Loucy (cell line): ENCODE results near the gene MILR1.
A peak's percentile ranks its signal among the peaks of the same experiment; 100 is the strongest.
"Not testable (repeated sequence)": the region's sequence is repeated elsewhere in the genome, so short reads cannot be mapped to it uniquely, and the experiment has no call there.

Source experiments
- H2AFZ ChIP-seq: fragments of 200-600 bp; sonication (generic); 2 replicates; pipeline ENCODE4 v1.6.0; 2016; ENCODE audit warnings: antibody characterized with exemption, mild to moderate bottlenecking, low read length, moderate library complexity
- H3F3A ChIP-seq: fragments of 200-600 bp; 2 replicates; pipeline ENCODE4 v1.6.0; 2016; ENCODE audit warnings: antibody characterized with exemption, low read depth, mild to moderate bottlenecking
- H3K27me3 ChIP-seq: fragments of 200-600 bp; sonication (generic); 2 replicates; pipeline ENCODE4 v1.6.1; 2014; ENCODE audit warnings: low read length, mild to moderate bottlenecking; ENCODE audit not compliant: insufficient read depth, poor library complexity, severe bottlenecking
- H3K36me3 ChIP-seq: fragments of 200-600 bp; sonication (generic); 2 replicates; pipeline ENCODE4 v1.6.1; 2016; ENCODE audit warnings: low read length; ENCODE audit not compliant: insufficient read depth
- H3K4me1 ChIP-seq: fragments of 200-600 bp; sonication (generic); 2 replicates; pipeline ENCODE4 v1.5.1; 2014; ENCODE audit warnings: low read length, mild to moderate bottlenecking; ENCODE audit not compliant: insufficient read depth, poor library complexity, severe bottlenecking
- H3K4me2 ChIP-seq: fragments of 200-600 bp; sonication (generic); 2 replicates; pipeline ENCODE4 v1.6.0; 2014; ENCODE audit warnings: antibody characterized with exemption, low read length, low read depth, mild to moderate bottlenecking; ENCODE audit not compliant: poor library complexity, severe bottlenecking
- H3K4me3 ChIP-seq: fragments of 200-600 bp; sonication (generic); 2 replicates; pipeline ENCODE4 v1.5.1; 2014; ENCODE audit warnings: low read length, mild to moderate bottlenecking, mixed read lengths; ENCODE audit not compliant: poor library complexity, severe bottlenecking
- H3K79me2 ChIP-seq: fragments of 200-600 bp; sonication (generic); 2 replicates; pipeline ENCODE4 v1.6.1; 2014; ENCODE audit warnings: low read length; ENCODE audit not compliant: insufficient read depth
- H3K9ac ChIP-seq: fragments of 200-600 bp; sonication (generic); 2 replicates; pipeline ENCODE4 v1.6.0; 2014; ENCODE audit warnings: mild to moderate bottlenecking, low read depth, low read length, moderate library complexity; ENCODE audit not compliant: poor library complexity, severe bottlenecking
- H3K9me2 ChIP-seq: fragments of 200-600 bp; sonication (generic); replicated peaks from 2 replicates; pipeline ENCODE4 v1.6.1; 2016; ENCODE audit warnings: low read depth, low read length, mixed read lengths
- H3K9me3 ChIP-seq: fragments of 200-600 bp; sonication (generic); 2 replicates; pipeline ENCODE4 v1.6.1; 2014; ENCODE audit warnings: mild to moderate bottlenecking, antibody characterized with exemption, low read length, low read depth; ENCODE audit not compliant: insufficient read depth
- H4K20me1 ChIP-seq: fragments of 200-600 bp; sonication (generic); 2 replicates; pipeline ENCODE4 v1.6.0; 2014; ENCODE audit warnings: antibody characterized with exemption, low read length, mild to moderate bottlenecking; ENCODE audit not compliant: insufficient read depth, poor library complexity, severe bottlenecking
- EZH2phosphoT487 ChIP-seq: fragments of 200-600 bp; IDR thresholded peaks from 2 replicates; pipeline ENCODE4 v1.6.1; 2018; ENCODE audit warnings: antibody characterized with exemption, mild to moderate bottlenecking, moderate library complexity, borderline replicate concordance
- TF ChIP-seq, protein P1 (sequence below): fragments of 200-600 bp; sonication (generic); conservative IDR thresholded peaks from 2 replicates; pipeline ENCODE4 v1.5.1; 2014; ENCODE audit warnings: mild to moderate bottlenecking, antibody characterized with exemption, low read length

The MILR1 gene

DNA sequence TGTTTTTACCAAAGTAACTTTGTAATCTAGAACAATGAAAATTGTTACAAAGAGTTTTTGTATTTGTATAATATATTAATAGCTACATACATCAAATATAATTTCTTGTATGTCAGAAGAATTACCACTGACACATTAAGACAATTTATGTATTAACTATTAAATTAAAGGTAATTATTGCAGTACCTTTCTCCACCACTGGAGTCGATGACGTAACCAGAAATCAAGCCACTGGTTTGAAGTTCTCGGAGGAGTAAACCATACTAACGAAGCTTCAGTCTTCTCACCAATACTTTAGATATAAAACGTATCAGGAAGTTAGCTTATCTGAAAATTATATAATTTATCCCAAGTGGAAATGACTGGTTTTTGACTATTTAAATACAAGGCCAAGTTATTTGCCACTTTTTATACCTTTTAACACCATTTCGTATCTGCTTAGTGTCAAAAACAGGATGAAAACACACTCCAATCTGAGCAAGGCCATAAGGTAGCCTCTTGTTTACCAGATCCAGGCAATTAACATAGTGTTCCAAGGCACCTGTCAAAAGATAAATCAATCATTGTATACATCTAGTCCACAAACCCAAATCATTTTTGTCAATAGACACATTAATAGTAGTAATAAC, 43.7 kb downstream of the MILR1 start:
- Histone ChIP-seq H3K9me3 (no peaks in the 10 kb centered on the region), H3K79me2 (peaks cover 41% of the 10 kb centered on the region), H3K36me3 (peaks cover 14% of the 10 kb centered on the region; the same call in 1 of the 2 replicates), H3K4me1 (peaks cover 25% of the 10 kb centered on the region), H3K4me3 (peak overlapping the region; percentile 32), H4K20me1 (peaks cover 20% of the 10 kb centered on the region), H3K9ac (no peak overlapping the region), H3K27me3 (no peaks in the 10 kb centered on the region), H2AFZ (no peak overlapping the region), H3F3A (peaks cover 6% of the 10 kb centered on the region), H3K4me2 (peak overlapping the region; percentile 47), H3K9me2 (no peaks in the 10 kb centered on the region)
- TF ChIP-seq EZH2phosphoT487, result no peak
- TF ChIP-seq, protein P1, sequence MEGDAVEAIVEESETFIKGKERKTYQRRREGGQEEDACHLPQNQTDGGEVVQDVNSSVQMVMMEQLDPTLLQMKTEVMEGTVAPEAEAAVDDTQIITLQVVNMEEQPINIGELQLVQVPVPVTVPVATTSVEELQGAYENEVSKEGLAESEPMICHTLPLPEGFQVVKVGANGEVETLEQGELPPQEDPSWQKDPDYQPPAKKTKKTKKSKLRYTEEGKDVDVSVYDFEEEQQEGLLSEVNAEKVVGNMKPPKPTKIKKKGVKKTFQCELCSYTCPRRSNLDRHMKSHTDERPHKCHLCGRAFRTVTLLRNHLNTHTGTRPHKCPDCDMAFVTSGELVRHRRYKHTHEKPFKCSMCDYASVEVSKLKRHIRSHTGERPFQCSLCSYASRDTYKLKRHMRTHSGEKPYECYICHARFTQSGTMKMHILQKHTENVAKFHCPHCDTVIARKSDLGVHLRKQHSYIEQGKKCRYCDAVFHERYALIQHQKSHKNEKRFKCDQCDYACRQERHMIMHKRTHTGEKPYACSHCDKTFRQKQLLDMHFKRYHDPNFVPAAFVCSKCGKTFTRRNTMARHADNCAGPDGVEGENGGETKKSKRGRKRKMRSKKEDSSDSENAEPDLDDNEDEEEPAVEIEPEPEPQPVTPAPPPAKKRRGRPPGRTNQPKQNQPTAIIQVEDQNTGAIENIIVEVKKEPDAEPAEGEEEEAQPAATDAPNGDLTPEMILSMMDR, result peak; percentile 54

DNA sequence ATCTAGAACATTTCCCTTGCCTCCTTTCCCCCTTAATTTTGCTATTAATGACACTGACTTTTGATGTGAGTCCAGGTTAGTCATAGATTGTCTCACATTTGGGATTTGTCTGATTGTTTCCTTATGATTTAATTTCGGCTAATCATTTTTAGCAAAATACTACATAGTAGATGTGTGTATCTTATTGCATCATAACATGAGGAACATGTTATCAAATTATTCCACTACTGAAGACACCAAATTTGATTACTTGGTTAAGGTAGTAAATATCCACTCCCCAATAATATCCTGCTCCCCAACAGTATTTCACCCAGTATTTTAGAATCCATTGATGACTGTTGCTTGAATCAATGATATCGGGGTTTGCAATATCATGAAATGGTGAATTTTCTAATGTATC, 45.2 kb downstream of the MILR1 start:
- Histone ChIP-seq H3K4me2 (peak overlapping the region; percentile 85), H3K9me3 (no peaks in the 10 kb centered on the region), H3K79me2 (peaks cover 53% of the 10 kb centered on the region), H2AFZ (no peak overlapping the region), H3F3A (peaks cover 21% of the 10 kb centered on the region), H3K4me3 (peak overlapping the region; percentile 63), H3K36me3 (peaks cover 23% of the 10 kb centered on the region), H3K27me3 (no peaks in the 10 kb centered on the region), H3K9me2 (no peaks in the 10 kb centered on the region), H3K4me1 (peaks cover 36% of the 10 kb centered on the region), H3K9ac (peak overlapping the region; percentile 92), H4K20me1 (peaks cover 35% of the 10 kb centered on the region)
- TF ChIP-seq EZH2phosphoT487, result no peak
- TF ChIP-seq, protein P1, result no peak

DNA sequence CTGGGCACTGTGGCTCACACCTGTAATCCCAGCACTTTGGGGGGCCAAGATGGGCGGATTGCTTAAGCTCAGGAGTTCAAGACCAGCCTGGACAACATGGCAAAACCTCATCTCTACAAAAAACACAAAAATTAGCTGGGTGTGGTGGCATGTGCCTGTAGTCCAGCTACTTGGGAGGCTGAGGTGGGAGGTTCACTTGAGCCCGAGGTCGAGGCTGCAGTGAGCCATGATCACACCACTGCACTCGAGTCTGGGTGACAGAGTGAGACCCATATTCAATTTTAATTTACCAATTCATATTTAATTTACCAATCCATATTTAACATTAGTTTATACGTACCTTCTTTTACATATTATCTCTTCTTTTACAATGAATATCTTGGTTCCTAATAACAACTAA, 46.4 kb downstream of the MILR1 start:
- H3K9me3 ChIP-seq, H2AFZ ChIP-seq, H3K27me3 ChIP-seq, H3K9me2 ChIP-seq: not testable (repeated sequence)
- peaks cover 47% of the 10 kb centered on the region for H4K20me1 ChIP-seq
- H3K4me1 ChIP-seq, result peaks cover 39% of the 10 kb centered on the region
- peak overlapping the region; percentile 92 for H3K9ac ChIP-seq
- peaks cover 64% of the 10 kb centered on the region for H3K79me2 ChIP-seq
- H3K4me2 ChIP-seq, result peak overlapping the region; percentile 85
- H3F3A ChIP-seq, result peaks cover 32% of the 10 kb centered on the region
- peak overlapping the region; percentile 93 for H3K4me3 ChIP-seq
- peaks cover 31% of the 10 kb centered on the region for H3K36me3 ChIP-seq

DNA sequence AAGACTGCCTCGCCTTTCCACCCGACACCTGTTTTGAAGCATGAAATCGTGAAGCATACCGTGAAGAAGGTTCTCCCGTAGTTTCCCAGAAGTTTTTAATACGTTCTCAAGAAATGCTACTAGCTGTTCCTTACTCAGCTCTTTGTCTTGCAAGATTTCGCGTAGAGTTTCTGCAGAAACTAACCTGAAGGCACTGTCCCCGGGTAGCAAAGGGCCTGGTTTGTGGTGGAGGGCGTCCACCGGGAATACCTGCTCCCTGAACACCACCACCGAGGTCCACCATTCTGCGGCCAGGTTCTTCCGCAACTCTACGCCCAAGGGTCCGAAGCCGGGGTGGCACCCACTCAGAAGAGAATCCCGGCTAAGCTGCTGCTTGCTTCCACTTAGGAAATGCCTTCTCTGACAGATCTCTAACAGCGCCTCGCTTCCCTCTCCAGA, 47.5 kb downstream of the MILR1 start:
- H3K4me1 ChIP-seq, result peaks cover 39% of the 10 kb centered on the region
- peaks cover 37% of the 10 kb centered on the region for H3F3A ChIP-seq
- H3K9me2 ChIP-seq, result no peaks in the 10 kb centered on the region
- H3K4me2 ChIP-seq, result peak overlapping the region; percentile 85
- peaks cover 72% of the 10 kb centered on the region for H3K79me2 ChIP-seq
- H3K36me3 ChIP-seq, result peaks cover 35% of the 10 kb centered on the region
- H3K27me3 ChIP-seq, result no peaks in the 10 kb centered on the region
- no peaks in the 10 kb centered on the region for H3K9me3 ChIP-seq
- H4K20me1 ChIP-seq, result peaks cover 58% of the 10 kb centered on the region
- peak overlapping the region; percentile 79 for H2AFZ ChIP-seq
- H3K9ac ChIP-seq, result peak overlapping the region; percentile 92
- TF ChIP-seq, protein P1, result no peak
- no peak for TF ChIP-seq EZH2phosphoT487
- peak overlapping the region; percentile 93 for H3K4me3 ChIP-seq
